Activated CD4-positive, alpha-beta T cell treated with anti-CD3 and anti-CD28 coated beads, Interleukin-2, Interleukin-4, amounts not matched to agents 100 ng/mL and 50 ng/mL, durations not matched to agents 16 hours and 8 hours (primary cell): Measurements from ENCODE around the gene NPSR1.
"Not testable (repeated sequence)": the region's sequence is repeated elsewhere in the genome, so short reads cannot be mapped to it uniquely, and the experiment has no call there.

Experiments
- DNase-seq: peaks from one replicate; pipeline ENCODE4 v3.0.0-alpha.2; 2020; ENCODE audit warnings: low spot score

NPSR1 gene, protein sequence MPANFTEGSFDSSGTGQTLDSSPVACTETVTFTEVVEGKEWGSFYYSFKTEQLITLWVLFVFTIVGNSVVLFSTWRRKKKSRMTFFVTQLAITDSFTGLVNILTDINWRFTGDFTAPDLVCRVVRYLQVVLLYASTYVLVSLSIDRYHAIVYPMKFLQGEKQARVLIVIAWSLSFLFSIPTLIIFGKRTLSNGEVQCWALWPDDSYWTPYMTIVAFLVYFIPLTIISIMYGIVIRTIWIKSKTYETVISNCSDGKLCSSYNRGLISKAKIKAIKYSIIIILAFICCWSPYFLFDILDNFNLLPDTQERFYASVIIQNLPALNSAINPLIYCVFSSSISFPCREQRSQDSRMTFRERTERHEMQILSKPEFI

DNA sequence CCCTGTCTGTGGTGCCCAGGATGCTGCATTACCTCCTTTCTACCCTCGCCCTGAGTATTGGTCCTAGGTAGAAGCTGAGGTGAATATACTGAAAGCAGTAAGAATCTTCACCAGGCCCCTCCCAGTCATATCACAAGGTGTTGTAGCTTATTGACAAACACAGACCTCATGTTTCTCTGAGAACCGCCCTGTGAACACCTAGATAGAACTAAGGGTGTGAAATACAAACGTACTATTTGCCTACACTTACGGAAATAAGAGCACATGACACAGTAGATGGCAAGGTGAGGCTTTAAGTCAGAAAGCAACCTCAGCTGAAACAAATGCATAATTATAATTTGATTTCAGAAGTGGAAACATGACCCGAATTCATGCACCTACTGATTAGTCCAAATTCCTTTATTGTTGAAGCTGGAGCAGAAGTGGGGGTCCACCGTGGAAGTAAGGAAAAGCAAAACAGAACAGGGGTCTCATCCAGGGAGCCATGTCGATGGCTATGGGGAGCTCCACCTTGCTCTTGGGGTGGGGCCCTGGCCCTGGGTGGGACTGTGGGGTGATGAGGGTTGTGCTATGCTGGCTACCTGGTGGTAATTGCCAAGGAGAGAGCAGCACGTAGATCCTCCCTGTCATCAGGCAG, at the start of gene NPSR1:
TSS of gene NPSR1 (plus strand) at position 587 of the 637 bp plus-strand sequence. CDS start 195 bp downstream, outside the sequence.
- DNase-seq, result no peak

GRCh38 chr7:34612661-34613060, 45.4 kb upstream of the NPSR1 start:
- no peak for DNase-seq

DNA sequence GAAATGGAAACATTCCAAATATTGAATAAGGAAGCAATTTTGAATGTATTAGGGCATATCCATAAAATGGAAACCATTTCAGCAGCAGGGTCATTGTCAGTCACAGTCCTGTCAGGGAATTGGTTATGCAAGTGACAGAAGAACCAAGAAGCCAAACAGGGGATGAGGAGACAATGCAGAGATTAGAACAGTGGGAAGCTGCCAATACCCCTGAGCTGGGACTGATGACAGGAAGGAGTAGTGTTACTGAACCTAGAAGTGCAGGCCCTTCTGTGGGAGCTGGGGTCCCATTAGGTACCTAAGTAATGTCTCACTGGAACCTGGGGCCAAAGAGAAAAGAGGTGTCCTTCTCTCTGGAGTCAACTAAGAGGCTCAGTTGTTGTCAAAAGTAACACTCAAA, 37.6 kb upstream of the NPSR1 start:
- DNase-seq, result no peak

- DNase-seq, result no peak
These were observed 35.8 kb upstream of the NPSR1 start for GRCh38 chr7:34622182-34622581.

DNA sequence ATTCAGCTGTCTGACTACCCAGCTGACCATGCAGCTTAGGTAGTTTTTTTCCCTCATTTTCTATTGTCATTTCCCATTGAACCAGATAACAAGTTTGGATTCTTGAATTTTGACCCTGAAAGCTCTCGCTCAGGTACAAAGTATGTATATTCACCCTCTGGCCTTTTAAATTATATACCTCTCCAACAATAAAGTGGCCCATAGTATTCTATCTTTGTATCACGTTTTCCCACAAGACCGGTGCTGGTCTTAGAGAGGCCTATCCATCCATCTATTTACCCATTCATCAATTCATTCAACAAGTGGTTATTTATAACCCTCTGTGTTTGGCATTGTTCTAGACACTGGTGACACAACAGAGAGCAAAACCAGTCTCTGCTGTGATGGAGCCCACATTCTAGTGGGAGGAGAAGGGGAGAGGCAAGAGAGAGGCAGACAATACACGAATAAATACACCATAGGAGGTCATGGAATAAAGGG, 35.2 kb upstream of the NPSR1 start:
- DNase-seq, result no peak

- not testable (repeated sequence) for DNase-seq
These were observed 29.4 kb upstream of the NPSR1 start for GRCh38 chr7:34628618-34629017.

GRCh38 chr7:34652809-34653208, 5.2 kb upstream of the NPSR1 start:
- DNase-seq, result no peak

DNA sequence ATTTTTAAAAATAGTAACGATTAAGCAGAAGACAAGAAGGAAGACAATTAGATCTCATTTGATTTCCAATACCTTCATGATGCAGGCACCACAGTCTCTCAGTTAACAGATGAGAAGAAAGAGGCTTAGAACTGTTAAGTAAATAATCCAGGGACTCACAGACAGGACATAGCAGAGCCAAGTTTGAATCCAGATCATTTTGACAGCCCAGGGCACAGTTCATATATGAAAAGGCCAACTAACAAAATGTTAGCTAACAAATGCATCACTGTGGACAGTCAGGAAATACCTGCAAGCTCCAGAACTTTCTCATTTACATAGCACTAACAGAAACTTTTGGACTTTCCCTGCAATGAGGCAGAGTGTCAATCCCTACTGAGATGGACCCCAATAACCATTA, 4.2 kb upstream of the NPSR1 start:
- DNase-seq, result no peak

DNA sequence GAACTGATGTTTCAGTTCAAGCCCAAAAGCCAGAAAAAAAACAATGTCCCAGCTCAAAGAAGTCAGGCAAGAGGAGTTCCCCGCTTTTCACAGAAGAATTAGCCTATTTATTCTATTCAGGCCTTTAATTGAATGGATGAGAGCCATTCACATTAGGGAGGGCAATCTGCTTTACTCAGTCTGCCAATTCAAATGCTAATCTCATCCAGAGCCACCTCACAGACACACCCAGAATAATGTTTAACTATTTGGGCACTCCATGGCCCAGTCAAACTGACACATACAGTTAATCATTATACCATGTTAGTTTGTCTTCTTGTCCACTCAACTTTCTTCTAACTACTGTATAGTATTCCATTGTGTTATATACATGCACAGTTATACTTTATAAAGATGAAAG, 2.6 kb upstream of the NPSR1 start:
- no peak for DNase-seq

- no peak for DNase-seq
These were observed 2.0 kb upstream of the NPSR1 start for GRCh38 chr7:34656041-34656440.

DNA sequence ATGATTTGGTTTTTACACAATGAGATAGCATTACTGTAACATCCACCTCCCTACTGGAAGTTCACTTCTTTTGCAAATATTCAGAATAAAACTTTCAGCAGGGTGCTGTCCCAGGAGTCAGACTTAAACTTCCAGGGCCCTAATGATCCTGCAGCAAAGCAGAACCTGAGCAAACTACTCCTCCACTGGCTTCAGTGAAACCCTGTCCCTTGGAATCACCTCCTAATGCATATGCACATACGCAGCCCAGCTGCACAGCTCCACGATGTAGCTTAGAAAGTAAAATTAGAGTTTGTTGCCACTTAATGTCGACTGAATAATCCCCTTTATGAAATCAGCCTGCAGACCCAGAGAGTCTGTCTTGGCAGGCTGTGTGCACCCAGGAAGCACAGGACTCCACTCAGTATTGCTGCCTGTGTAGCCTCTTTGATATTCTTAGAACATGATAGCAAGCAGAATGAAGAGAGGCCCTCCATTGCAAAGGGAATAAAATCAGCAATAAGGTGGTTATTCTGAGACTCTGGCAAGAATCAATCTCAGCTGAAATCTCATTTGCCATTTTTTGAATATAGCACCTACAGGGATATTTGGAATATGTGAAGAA, 1.6 kb downstream of the NPSR1 start:
- no peak for DNase-seq

DNA sequence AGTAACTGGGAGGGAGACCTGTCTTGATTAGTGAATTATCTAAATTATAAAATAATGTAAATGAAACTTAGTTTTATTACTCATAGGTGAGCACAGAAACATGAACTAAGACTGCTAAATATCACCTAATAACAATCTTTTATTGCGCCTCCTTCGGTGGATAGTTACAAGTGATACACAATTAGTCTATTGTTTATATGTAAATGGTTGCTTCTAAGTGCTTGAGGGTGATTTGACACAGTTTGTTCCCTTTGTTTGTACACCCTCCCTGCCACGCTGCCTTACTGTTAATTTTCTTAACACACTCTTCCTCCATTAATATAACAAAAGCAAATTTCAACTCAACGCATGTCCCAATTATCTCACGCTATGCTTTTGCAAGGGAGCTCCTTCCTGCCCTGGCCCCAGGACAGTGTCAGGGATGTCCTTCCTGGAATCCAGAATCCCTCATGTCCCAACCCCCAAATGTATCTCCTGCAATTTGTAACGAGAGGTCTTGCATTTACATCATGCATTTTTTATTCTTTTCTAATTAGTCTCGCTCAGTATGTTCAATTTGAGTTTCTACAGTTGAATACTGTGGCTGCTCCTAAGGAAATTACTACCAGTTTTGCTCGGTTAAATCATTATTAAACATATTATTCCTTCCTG, 4.2 kb downstream of the NPSR1 start:
- DNase-seq, result no peak

DNA sequence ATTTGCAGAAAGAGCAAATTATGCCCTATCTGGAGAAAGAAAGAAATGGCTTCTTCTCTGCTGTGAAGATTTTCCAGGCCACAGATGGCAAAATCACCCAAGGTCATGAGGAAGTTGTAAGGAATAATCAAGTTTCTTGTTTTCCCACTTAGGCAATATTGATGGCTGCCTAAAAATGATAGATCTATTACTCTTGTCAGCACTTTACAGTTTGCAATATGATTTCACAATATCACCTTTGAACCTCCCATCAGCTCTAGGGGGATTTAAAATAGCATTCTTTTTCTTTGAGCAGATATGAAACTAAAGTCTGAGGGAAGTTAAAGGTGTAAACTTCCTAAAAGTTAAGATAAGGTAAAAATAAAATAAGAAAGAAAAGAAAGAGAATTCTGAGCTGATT, 6.7 kb downstream of the NPSR1 start:
- no peak for DNase-seq

DNA sequence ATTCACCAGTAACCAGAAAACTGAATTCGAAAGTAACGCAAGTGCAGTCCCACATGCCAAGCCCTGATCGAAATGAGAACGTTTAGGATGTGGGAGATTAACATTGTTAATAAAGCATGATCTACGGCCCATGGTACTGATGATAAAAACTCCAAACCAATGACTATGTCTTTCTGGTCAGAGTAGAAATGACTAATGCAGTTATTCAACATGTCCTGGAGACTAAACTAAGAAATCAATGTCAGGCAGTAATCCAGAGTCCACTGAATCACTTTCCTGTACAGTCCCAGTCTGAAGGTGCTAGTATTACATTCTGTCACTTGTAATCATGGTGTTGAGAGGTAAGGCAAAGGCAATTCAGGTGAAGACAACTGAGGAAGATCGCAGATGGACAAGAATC, 14.4 kb downstream of the NPSR1 start:
- DNase-seq, result no peak

DNA sequence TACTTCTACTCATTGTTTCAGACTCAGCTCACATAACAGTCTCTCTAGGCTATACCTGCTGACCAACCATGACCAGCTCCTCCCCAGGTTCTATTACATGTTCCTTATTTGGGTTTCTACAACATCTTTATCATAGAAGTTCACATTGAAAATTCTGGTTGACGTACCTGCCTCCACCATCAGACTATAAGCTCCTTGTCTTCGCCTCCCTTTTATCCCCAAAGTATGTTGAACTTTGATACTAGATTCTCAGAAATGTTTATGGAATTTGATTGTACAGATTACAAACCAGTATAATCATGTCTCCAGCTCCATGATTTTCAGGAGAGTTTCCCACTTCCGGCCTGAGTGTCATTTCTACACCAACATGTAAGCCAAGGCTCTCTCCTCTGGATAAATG, 15.0 kb downstream of the NPSR1 start:
- no peak for DNase-seq

- DNase-seq, result peak; percentile 30
These were observed 17.8 kb downstream of the NPSR1 start for GRCh38 chr7:34675749-34676374.

- DNase-seq, result no peak
These were observed 19.5 kb downstream of the NPSR1 start for GRCh38 chr7:34677491-34677890.

GRCh38 chr7:34687529-34687928, 29.5 kb downstream of the NPSR1 start:
- no peak for DNase-seq

DNA sequence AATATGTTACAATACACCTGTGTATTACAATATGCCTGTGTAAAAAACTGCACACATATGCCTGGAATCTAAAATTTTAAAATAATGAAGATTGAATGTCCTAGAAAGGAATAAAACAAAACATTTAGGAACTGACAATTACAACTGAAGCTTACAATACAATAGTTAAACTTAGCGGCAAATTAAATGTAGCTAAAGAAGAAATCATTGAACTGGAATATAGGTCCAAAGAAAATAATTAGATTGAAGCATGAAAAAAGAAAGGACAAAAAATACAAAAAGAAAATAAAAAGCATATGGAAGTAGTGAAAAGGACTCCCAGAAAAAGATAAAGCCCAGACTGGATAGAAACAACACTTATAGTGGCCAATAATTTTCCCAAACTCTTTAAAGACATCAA, 38.4 kb downstream of the NPSR1 start:
- DNase-seq, result no peak

GRCh38 chr7:34709771-34710170, 51.8 kb downstream of the NPSR1 start:
- DNase-seq, result no peak

DNA sequence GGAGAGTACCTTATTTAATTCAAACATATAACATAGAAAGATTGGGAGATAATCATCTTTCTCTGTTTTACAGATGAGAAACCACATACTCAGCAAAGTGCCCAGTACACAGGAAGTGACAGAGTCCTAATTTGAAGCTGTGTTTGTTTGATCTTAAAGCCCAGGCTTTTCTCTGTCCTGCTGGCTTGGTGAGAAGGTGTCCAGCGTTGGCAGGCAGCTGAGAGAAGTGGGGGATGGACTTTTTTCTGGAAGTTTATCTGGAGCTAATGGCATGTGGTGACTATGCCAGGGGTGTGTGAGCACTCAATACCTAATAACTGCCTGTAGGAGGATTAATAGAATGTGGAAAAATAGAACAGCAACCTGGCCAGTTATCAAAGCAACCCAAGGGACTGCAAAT, 60.8 kb downstream of the NPSR1 start:
- DNase-seq, result peak; percentile 35

- DNase-seq, result no peak
These were observed 61.6 kb downstream of the NPSR1 start for GRCh38 chr7:34719636-34720035.
